ENCODE data around the gene NEURL1B. TPM values are rescaled to one million over a fixed set of nuclear protein-coding genes. Genes with fewer than 3 reads are reported as not detected.
"Not testable (repeated sequence)": the region's sequence is repeated elsewhere in the genome, so short reads cannot be mapped to it uniquely, and the experiment has no call there.

Gene NEURL1B
- polyA plus RNA-seq, 3 donors, result 12.7 to 16.6 (median 15.9) TPM

- no peak for DNase-seq
Observed at GRCh38 chr5:172694541-172694940, 53.5 kb downstream of the NEURL1B start.

GRCh38 chr5:172695232-172696054 is 54.4 kb downstream of the NEURL1B start:
- DNase-seq, result no peak

- no peak for DNase-seq
Observed at GRCh38 chr5:172696171-172696849, 55.2 kb downstream of the NEURL1B start.

- peak; percentile 91 for DNase-seq
Observed at GRCh38 chr5:172697123-172698121, 56.4 kb downstream of the NEURL1B start.

- no peak for DNase-seq
Observed at GRCh38 chr5:172699423-172699822, 58.4 kb downstream of the NEURL1B start.

GRCh38 chr5:172699999-172700364 is 58.9 kb downstream of the NEURL1B start:
- DNase-seq, result no peak

GRCh38 chr5:172700365-172701290 is 59.6 kb downstream of the NEURL1B start:
- no peak for DNase-seq

- no peak for DNase-seq
Observed at GRCh38 chr5:172701291-172701656, 60.2 kb downstream of the NEURL1B start.

- DNase-seq, result no peak
Observed at GRCh38 chr5:172703952-172704351, 62.9 kb downstream of the NEURL1B start.

GRCh38 chr5:172705576-172706084 is 64.6 kb downstream of the NEURL1B start:
- DNase-seq, result no peak

- no peak for DNase-seq
Observed at GRCh38 chr5:172706796-172707195, 65.7 kb downstream of the NEURL1B start.

- no peak for DNase-seq
Observed at GRCh38 chr5:172707285-172708182, 66.5 kb downstream of the NEURL1B start.

- DNase-seq, result no peak
Observed at GRCh38 chr5:172708183-172708505, 67.1 kb downstream of the NEURL1B start.

- no peak for DNase-seq
Observed at GRCh38 chr5:172710676-172711075, 69.6 kb downstream of the NEURL1B start.

- not testable (repeated sequence) for DNase-seq
Observed at GRCh38 chr5:172711321-172711861, 70.3 kb downstream of the NEURL1B start.

GRCh38 chr5:172712610-172713009 is 71.5 kb downstream of the NEURL1B start:
- DNase-seq, result no peak

- no peak for DNase-seq
Observed at GRCh38 chr5:172713113-172713808, 72.2 kb downstream of the NEURL1B start.

- DNase-seq, result no peak
Observed at GRCh38 chr5:172713809-172714490, 72.9 kb downstream of the NEURL1B start.

Data from renal pelvis (tissue), 4 donors.